CD4-positive, alpha-beta T cell (primary cell): ENCODE results near the gene SH3BGRL3. TPM values are rescaled to one million over a fixed set of nuclear protein-coding genes. Genes with fewer than 3 reads are reported as not detected.

Source experiments
- ATAC-seq: fragments of 200-7000 bp; cut with Tn5 transposase; one replicate; pipeline ENCODE4 v1.10.0; 2022; ENCODE audit warnings: mild to moderate bottlenecking; ENCODE audit not compliant: poor library complexity
- CTCF ChIA-PET: fragments of 350-600 bp; sonication (Branson Sonifier 250); formaldehyde crosslinking; loops from one replicate; lab custom pipeline; 2021; ENCODE audit warnings: antibody characterized with exemption, inconsistent platforms; lab: Charles Lee
- POLR2A ChIA-PET: fragments of 350-600 bp; sonication (Branson Sonifier 250); formaldehyde crosslinking; loops from one replicate; lab custom pipeline; 2021; ENCODE audit warnings: antibody characterized with exemption, inconsistent platforms; lab: Charles Lee
- DNase-seq, 14 experiments: peaks; one replicate each; pipeline ENCODE4 v3.0.0-alpha.2; 2013 to 2020; ENCODE audit warnings: mixed read lengths in 2 of 14
- H3K27ac ChIP-seq, 2 donors: one replicate each; pipeline versions ENCODE4 v1.5.1 to v1.7.0; 2013; ENCODE audit warnings: low read length in 2 of 2, low read depth in 1 of 2, mild to moderate bottlenecking in 1 of 2
- H3K27me3 ChIP-seq, 2 experiments: 1 replicate in 1 of 2; 2 replicates in 1 of 2; pipeline versions ENCODE4 v1.6.1 to v1.7.0; 2013; ENCODE audit warnings: low read length in 2 of 2, control low read depth in 1 of 2, mild to moderate bottlenecking in 1 of 2, moderate library complexity in 1 of 2; ENCODE audit not compliant: insufficient read depth in 2 of 2, control insufficient read depth in 1 of 2
- H3K36me3 ChIP-seq: one replicate; pipeline ENCODE4 v1.6.1; 2013; ENCODE audit warnings: low read length, control low read depth; ENCODE audit not compliant: insufficient read depth
- H3K4me1 ChIP-seq: one replicate; pipeline ENCODE4 v1.6.1; 2013; ENCODE audit warnings: low read length, control low read depth; ENCODE audit not compliant: insufficient read depth
- H3K4me3 ChIP-seq: one replicate; pipeline ENCODE4 v1.5.1; 2013; ENCODE audit warnings: mild to moderate bottlenecking, low read length, moderate library complexity
- H3K9me3 ChIP-seq, 2 experiments: 1 replicate in 1 of 2; 2 replicates in 1 of 2; pipeline versions ENCODE4 v1.6.1 to v1.7.0; 2013; ENCODE audit warnings: low read length in 2 of 2, mild to moderate bottlenecking in 2 of 2, control low read depth in 1 of 2, moderate library complexity in 1 of 2; ENCODE audit not compliant: control insufficient read depth in 1 of 2, insufficient read depth in 1 of 2
- H3K27ac Mint-ChIP-seq: one replicate; pipeline ENCODE4 v1.8.0; 2020; ENCODE audit warnings: mixed read lengths
- H3K27me3 Mint-ChIP-seq: one replicate; pipeline ENCODE4 v1.8.0; 2021; ENCODE audit warnings: mixed read lengths
- H3K36me3 Mint-ChIP-seq: one replicate; pipeline ENCODE4 v1.8.0; 2021; ENCODE audit warnings: low read depth, mixed read lengths
- H3K4me1 Mint-ChIP-seq: one replicate; pipeline ENCODE4 v1.8.0; 2021; ENCODE audit warnings: low read depth, mixed read lengths
- H3K4me3 Mint-ChIP-seq: one replicate; pipeline ENCODE4 v1.8.0; 2020; ENCODE audit warnings: mild to moderate bottlenecking, mixed read lengths
- H3K9me3 Mint-ChIP-seq: one replicate; pipeline ENCODE4 v1.8.0; 2020; ENCODE audit warnings: mixed read lengths
- intact Hi-C, 2 experiments: fragments of 100-400 bp; cut with DNase I in 1 of 2; cut with micrococcal nuclease in 1 of 2; formaldehyde crosslinking; loops; one replicate each; pipeline versions ENCODE4 v1.15.1 to v1.9.0; 2023 to 2025; cut with DNase I, micrococcal nuclease
- total RNA-seq, 174 experiments: library from RNA in 2 of 174; stranded (reverse) in 2 of 174; gene quantifications; one replicate each; pipeline ENCODE4 v1.2.3 and lab custom pipeline; 2021 to 2026
- TF ChIP-seq, protein P1 (sequence below): fragments of 200-600 bp; IDR thresholded peaks from one replicate; pipeline ENCODE4 v1.8.0; 2022; ENCODE audit warnings: antibody characterized with exemption, mild to moderate bottlenecking

SH3BGRL3 gene
- total RNA-seq, 2 experiments from 2014 or later: 178 to 193 TPM

DNA sequence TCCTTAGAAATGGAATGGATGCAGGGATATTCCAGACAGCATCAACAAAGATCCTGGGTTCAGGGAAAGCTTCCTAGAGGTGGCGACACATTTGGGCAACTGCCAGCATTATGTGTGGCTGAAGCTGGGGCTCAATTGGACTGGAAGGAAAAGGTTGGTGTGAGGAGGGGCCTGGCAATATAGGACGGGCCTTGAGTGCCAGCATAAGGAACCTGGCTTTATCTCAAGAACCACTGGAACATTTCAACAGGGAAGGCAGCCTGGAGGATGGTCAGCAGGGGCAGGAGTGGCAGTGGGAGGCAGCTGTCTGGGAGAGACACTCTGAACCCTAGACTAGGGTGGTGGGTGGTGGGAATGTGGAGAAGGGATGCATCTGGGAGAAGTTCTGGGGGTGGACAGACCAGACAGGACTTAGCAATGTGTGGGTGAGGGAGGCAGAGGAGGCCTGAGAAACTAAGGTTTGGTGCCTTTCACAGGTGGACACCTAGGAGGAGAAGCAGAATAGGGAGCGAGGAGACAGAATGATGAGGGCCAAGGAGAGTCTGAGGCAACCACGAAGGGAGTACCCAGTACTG, 3.5 kb downstream of the SH3BGRL3 start:
- Histone ChIP-seq H3K36me3 (peaks cover 34% of the 10 kb centered on the region), H3K4me3 (peak overlapping the region; percentile 44), H3K9me3 (no peaks in the 10 kb centered on the region), H3K27ac (peak overlapping the region; percentile 89 to 94), H3K27me3 (no peaks in the 10 kb centered on the region), H3K4me1 (peaks cover 95% of the 10 kb centered on the region)
- H3K4me1 Mint-ChIP-seq: peaks cover 92% of the 10 kb centered on the region
- H3K27me3 Mint-ChIP-seq: no peaks in the 10 kb centered on the region
- H3K36me3 Mint-ChIP-seq: peaks cover 51% of the 10 kb centered on the region
- ATAC-seq: no peak
- ChIA-PET POLR2A (interaction anchor here (0.6 to 20.7 kb wide), 6 partner anchors 25 to 152 kb away, joined by 3 to 977 read pairs (median 4); partner anchors contain the start of genes CD52 and UBXN11), CTCF (interaction anchor here (2.4 to 8.8 kb wide), 2 partner anchors 25 to 36 kb away, joined by 29 to 223 read pairs; partner anchors contain the start of genes CD52 and UBXN11)
- H3K9me3 Mint-ChIP-seq: no peaks in the 10 kb centered on the region
- intact Hi-C loops: loop anchor here in 1 of 2 experiments (5.0 kb wide), 1 partner anchor 189 kb away; the partner anchor contains the start of gene HMGN2
- peak overlapping the region; percentile 95 for H3K27ac Mint-ChIP-seq
- peak overlapping the region; percentile 59 for H3K4me3 Mint-ChIP-seq
- DNase-seq: peak in 2 of 14 experiments; percentile 13 to 29
- TF ChIP-seq, protein P1, sequence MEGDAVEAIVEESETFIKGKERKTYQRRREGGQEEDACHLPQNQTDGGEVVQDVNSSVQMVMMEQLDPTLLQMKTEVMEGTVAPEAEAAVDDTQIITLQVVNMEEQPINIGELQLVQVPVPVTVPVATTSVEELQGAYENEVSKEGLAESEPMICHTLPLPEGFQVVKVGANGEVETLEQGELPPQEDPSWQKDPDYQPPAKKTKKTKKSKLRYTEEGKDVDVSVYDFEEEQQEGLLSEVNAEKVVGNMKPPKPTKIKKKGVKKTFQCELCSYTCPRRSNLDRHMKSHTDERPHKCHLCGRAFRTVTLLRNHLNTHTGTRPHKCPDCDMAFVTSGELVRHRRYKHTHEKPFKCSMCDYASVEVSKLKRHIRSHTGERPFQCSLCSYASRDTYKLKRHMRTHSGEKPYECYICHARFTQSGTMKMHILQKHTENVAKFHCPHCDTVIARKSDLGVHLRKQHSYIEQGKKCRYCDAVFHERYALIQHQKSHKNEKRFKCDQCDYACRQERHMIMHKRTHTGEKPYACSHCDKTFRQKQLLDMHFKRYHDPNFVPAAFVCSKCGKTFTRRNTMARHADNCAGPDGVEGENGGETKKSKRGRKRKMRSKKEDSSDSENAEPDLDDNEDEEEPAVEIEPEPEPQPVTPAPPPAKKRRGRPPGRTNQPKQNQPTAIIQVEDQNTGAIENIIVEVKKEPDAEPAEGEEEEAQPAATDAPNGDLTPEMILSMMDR: no peak

DNA sequence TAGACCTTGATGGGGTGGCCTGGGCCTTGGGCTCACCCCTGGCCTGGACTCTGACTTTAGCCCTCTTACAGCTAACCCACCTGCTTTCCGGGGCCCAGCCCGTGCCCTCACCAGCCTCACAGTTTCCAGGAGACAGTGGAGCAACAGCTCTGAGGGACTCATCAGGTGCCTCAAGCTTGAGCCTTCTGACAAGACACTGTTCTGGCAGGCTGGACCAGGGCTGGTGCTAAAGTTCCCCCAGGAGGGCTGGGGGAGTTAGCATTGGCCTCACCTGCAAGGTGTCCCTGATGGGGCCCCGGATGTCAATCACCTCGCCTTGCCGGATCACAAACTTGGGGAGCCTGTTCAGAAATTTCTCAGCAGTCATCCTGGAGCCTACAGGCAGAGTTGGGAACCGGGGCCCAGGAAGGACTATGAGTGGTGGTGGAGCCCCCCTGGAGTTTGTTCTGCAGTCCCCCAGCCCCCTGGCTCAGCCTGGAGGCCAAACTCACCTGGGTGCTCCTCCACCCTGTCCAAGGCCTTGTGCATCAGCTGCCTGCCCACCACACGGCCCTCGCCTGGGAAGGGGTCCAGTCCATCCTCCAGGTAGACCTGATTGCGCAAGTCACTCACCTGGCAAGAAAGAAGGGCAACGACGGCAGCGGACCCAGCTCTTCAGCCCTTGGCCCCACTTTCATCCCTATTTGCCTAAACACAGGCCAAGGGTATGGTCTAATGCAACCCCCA, 4.1 kb downstream of the SH3BGRL3 start:
- peak overlapping the region; percentile 89 for H3K4me3 Mint-ChIP-seq
- no peaks in the 10 kb centered on the region for H3K27me3 Mint-ChIP-seq
- ATAC-seq: no peak
- H3K27ac Mint-ChIP-seq: peak overlapping the region; percentile 95
- TF ChIP-seq, protein P1: no peak
- peak overlapping the region; percentile 89 to 94 for H3K27ac ChIP-seq
- POLR2A ChIA-PET: interaction anchor here (0.5 to 20.7 kb wide), 17 partner anchors 8 to 157 kb away, joined by 3 to 977 read pairs (median 7); partner anchors contain the start of genes CD52, CEP85, DHDDS and UBXN11
- H3K4me1 ChIP-seq: peaks cover 95% of the 10 kb centered on the region
- H3K4me1 Mint-ChIP-seq: peaks cover 92% of the 10 kb centered on the region
- H3K9me3 ChIP-seq: no peaks in the 10 kb centered on the region
- no peaks in the 10 kb centered on the region for H3K9me3 Mint-ChIP-seq
- H3K4me3 ChIP-seq: peak overlapping the region; percentile 44
- H3K36me3 ChIP-seq: peaks cover 34% of the 10 kb centered on the region
- H3K36me3 Mint-ChIP-seq: peaks cover 47% of the 10 kb centered on the region
- peak in 3 of 14 experiments; percentile 6 to 37 (median 15) for DNase-seq
- intact Hi-C loops: loop anchor here (1.0 to 5.0 kb wide), 5 partner anchors 9 to 188 kb away; partner anchors contain the start of genes CD52 (in 1 of the 2) and HMGN2 (in 1 of the 2)
- CTCF ChIA-PET: interaction anchor here (0.6 to 8.8 kb wide), 14 partner anchors 8 to 146 kb away, joined by 3 to 223 read pairs (median 7); partner anchors contain the start of genes CD52, CEP85, UBXN11 and ZNF593
- H3K27me3 ChIP-seq: no peaks in the 10 kb centered on the region
